Mucosa of rectum (tissue), 2 donors: Measurements from ENCODE around the gene VAMP5.
A peak's percentile ranks its signal among the peaks of the same experiment; 100 is the strongest.
"Not testable (repeated sequence)": the region's sequence is repeated elsewhere in the genome, so short reads cannot be mapped to it uniquely, and the experiment has no call there.

Experiments
- H3K27ac ChIP-seq, 2 donors: one replicate each; pipeline ENCODE4 v1.7.0; 2013; ENCODE audit warnings: inconsistent platforms in 2 of 2, low read depth in 2 of 2, low read length in 2 of 2
- H3K27me3 ChIP-seq, 2 donors: one replicate each; pipeline ENCODE4 v1.7.0; 2013; ENCODE audit warnings: low read length in 2 of 2; ENCODE audit not compliant: control insufficient read depth in 2 of 2, insufficient read depth in 2 of 2
- H3K36me3 ChIP-seq, 2 donors: one replicate each; pipeline ENCODE4 v1.7.0; 2013; ENCODE audit warnings: low read length in 2 of 2; ENCODE audit not compliant: control insufficient read depth in 2 of 2, insufficient read depth in 2 of 2
- H3K4me1 ChIP-seq, 2 donors: one replicate each; pipeline ENCODE4 v1.7.0; 2013; ENCODE audit warnings: low read length in 2 of 2, mild to moderate bottlenecking in 1 of 2; ENCODE audit not compliant: control insufficient read depth in 2 of 2, insufficient read depth in 2 of 2
- H3K4me3 ChIP-seq, 2 donors: one replicate each; pipeline ENCODE4 v1.7.0; 2013; ENCODE audit warnings: low read length in 2 of 2
- H3K9ac ChIP-seq, 2 donors: one replicate each; pipeline ENCODE4 v1.7.0; 2013; ENCODE audit warnings: low read length in 2 of 2, low read depth in 1 of 2, mild to moderate bottlenecking in 1 of 2
- H3K9me3 ChIP-seq, 2 donors: one replicate each; pipeline ENCODE4 v1.7.0; 2013; ENCODE audit warnings: low read length in 2 of 2; ENCODE audit not compliant: control insufficient read depth in 2 of 2
- donor health status: healthy.
- donor health status: Normal muscosa, but diverticular disease.

VAMP5 gene

GRCh38 chr2:85549826-85550225, 34.4 kb upstream of the VAMP5 start:
- Histone ChIP-seq H3K4me3 (no peak overlapping the region), H3K9ac (no peak overlapping the region), H3K4me1 (no peaks in the 10 kb centered on the region), H3K27me3 (no peaks in the 10 kb centered on the region), H3K36me3 (peaks cover 44 to 69% of the 10 kb centered on the region in 2 donors), H3K9me3 (no peaks in the 10 kb centered on the region), H3K27ac (peak overlapping the region; percentile 18 to 20)

DNA sequence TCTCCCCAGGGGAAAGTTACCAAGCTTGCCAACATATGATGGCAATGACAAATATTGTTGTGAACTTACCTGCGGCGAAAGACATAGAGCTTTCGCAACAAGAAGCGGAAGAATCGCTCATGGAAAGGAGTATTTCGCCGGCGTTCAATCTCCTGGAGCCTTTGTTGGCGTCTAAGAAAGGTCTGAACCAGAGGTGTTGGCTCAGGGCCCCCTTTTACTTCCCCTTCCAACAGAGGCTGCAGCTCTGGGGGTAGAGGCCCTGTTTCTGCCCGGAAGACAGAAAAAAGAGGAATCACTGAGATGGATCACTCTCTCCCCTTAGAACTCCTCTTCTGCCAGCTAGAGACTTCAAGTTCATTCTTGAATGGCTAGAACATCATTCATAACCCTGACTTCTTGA, 33.7 kb upstream of the VAMP5 start:
- no peaks in the 10 kb centered on the region for H3K27me3 ChIP-seq
- peaks cover 42 to 68% of the 10 kb centered on the region in 2 donors for H3K36me3 ChIP-seq
- H3K4me1 ChIP-seq = no peaks in the 10 kb centered on the region
- H3K9ac ChIP-seq = no peak overlapping the region
- H3K9me3 ChIP-seq = no peaks in the 10 kb centered on the region
- H3K4me3 ChIP-seq = no peak overlapping the region
- peak overlapping the region in 1 of 2 donors; percentile 4 for H3K27ac ChIP-seq

GRCh38 chr2:85551698-85552678, 32.2 kb upstream of the VAMP5 start:
- H3K36me3 ChIP-seq = peaks cover 40 to 60% of the 10 kb centered on the region in 2 donors

DNA sequence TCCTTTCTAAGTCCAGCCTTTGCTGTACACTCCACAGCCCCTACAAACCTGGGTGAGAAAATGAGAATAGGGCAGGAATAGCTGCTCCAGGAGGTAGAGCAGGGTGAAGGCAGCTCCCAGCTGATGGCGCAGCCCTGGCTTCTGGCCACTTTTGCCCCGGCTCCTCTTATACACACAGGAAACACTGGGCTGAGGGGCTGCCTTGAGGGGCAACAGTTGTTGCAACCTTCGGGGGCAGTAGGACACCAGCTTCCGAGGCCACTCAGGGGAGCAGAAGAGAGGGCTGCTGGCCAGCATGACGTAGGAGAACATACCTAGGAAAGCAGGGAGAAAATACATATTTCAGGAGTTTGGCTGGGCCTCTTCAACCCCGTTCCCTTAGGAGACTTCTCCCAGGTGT, 31.0 kb upstream of the VAMP5 start:
- Histone ChIP-seq H3K27me3 (no peaks in the 10 kb centered on the region), H3K36me3 (peaks cover 43 to 64% of the 10 kb centered on the region in 2 donors), H3K4me1 (no peaks in the 10 kb centered on the region), H3K9me3 (no peaks in the 10 kb centered on the region), H3K4me3 (no peak overlapping the region), H3K9ac (no peak overlapping the region), H3K27ac (no peak overlapping the region)

More at GRCh38 chr2:85551698-85552678, 32.2 kb upstream of the VAMP5 start:
- no peak overlapping the region for H3K4me3 ChIP-seq
- no peak overlapping the region for H3K9ac ChIP-seq
- H3K27me3 ChIP-seq = no peaks in the 10 kb centered on the region
- no peaks in the 10 kb centered on the region for H3K4me1 ChIP-seq
- H3K27ac ChIP-seq = no peak overlapping the region
- H3K9me3 ChIP-seq = no peaks in the 10 kb centered on the region

- no peaks in the 10 kb centered on the region for H3K27me3 ChIP-seq
- peaks cover 49 to 68% of the 10 kb centered on the region in 2 donors for H3K36me3 ChIP-seq
- H3K4me3 ChIP-seq = no peak overlapping the region
- no peaks in the 10 kb centered on the region for H3K9me3 ChIP-seq
- no peak overlapping the region for H3K27ac ChIP-seq
- H3K4me1 ChIP-seq = no peaks in the 10 kb centered on the region
- no peak overlapping the region for H3K9ac ChIP-seq
These were observed 29.1 kb upstream of the VAMP5 start for GRCh38 chr2:85554980-85555612.

DNA sequence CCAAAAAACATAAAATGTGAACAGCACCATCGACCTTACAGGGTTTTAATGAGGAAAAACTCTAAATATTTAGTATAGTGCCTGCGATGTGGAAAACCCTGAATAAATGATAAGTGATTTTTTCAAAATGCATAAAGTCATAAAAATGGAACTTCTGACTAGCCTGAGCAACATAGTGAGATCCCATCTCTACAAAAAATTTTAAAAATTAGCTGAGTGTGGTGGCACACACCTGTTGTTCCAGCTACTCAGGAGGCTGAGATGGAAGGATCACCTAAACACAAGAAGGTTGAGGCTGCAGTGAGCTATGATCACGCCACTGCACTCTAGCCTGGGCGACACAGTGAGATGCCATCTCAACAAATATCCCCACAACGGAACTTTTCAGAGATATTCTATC, 27.1 kb upstream of the VAMP5 start:
- no peaks in the 10 kb centered on the region for H3K27me3 ChIP-seq
- H3K4me3 ChIP-seq = no peak overlapping the region
- H3K27ac ChIP-seq = no peak overlapping the region
- no peak overlapping the region for H3K9ac ChIP-seq
- H3K9me3 ChIP-seq = no peaks in the 10 kb centered on the region
- H3K4me1 ChIP-seq = peaks cover 6% of the 10 kb centered on the region in 2 donors
- peaks cover 38 to 48% of the 10 kb centered on the region in 2 donors for H3K36me3 ChIP-seq

DNA sequence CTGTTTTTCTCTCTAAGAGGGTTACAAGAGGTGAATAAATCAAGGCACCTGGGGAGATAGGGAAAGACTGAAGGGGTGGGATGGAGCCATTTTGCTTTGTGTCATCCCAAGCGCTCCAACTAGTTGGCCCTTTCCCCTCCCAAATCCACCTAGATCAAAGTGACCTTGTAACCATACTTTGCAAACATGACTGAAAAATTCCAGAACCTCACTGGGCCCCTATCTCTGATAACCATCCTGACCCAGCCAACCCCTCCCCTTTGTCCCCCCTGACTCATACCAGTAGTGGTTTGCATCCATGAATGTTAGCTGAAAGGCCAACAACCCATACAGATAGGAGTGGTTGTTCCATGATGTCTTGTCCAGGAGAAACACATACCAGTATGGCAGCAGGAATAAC, 26.1 kb upstream of the VAMP5 start:
- peaks cover 6% of the 10 kb centered on the region in 2 donors for H3K4me1 ChIP-seq
- peaks cover 28 to 37% of the 10 kb centered on the region in 2 donors for H3K36me3 ChIP-seq
- H3K9me3 ChIP-seq = no peaks in the 10 kb centered on the region
- H3K27ac ChIP-seq = no peak overlapping the region
- no peaks in the 10 kb centered on the region for H3K27me3 ChIP-seq
- no peak overlapping the region for H3K4me3 ChIP-seq
- no peak overlapping the region for H3K9ac ChIP-seq

GRCh38 chr2:85560403-85560726, 23.9 kb upstream of the VAMP5 start:
- H3K9me3 ChIP-seq, H3K27ac ChIP-seq, H3K27me3 ChIP-seq, H3K4me1 ChIP-seq: not testable (repeated sequence)
- H3K36me3 ChIP-seq = peaks cover 15 to 18% of the 10 kb centered on the region in 2 donors
- H3K9ac ChIP-seq = peak overlapping the region; percentile 66 to 87
- peak overlapping the region; percentile 90 to 98 for H3K4me3 ChIP-seq

DNA sequence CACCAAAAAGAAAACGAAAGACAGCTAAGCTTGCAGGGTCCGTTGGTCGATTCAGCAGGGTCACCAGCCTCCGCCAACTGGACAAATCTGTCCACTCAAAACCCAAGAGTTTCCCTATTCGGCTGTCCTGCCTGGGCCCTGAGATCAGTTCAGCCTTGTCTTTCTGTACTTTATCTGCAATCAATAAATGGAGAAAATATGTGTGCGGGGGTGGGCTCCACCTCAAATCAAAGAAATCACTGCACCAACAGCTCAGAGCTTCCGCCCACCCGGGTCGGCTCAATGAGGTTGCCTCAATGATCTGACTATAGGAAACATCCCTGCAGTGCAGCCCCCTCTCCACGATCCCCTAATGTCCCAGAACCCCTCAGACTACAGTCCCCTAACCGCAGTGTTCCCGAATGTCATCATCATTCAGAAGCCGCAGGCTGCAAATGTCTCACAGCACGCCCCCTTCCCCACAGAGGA, 23.4 kb upstream of the VAMP5 start:
- Histone ChIP-seq H3K27me3 (no peaks in the 10 kb centered on the region), H3K9ac (peak overlapping the region; percentile 66 to 87), H3K36me3 (peaks cover 15% of the 10 kb centered on the region in 2 donors), H3K4me3 (peak overlapping the region; percentile 90 to 98), H3K27ac (peak overlapping the region; percentile 86 to 88), H3K9me3 (no peaks in the 10 kb centered on the region), H3K4me1 (peaks cover 6% of the 10 kb centered on the region in 2 donors)
